NCI-H2196 treated with DMSO at 0.1 percent for 48 hours (cell line): ENCODE data around the gene ACTN4.

ENCODE experiments used
- DNase-seq: peaks from one replicate; lab custom pipeline; 2025; ENCODE audit not compliant: unreplicated experiment; lab: John Stamatoyannopoulos, UW

ACTN4 gene

DNA sequence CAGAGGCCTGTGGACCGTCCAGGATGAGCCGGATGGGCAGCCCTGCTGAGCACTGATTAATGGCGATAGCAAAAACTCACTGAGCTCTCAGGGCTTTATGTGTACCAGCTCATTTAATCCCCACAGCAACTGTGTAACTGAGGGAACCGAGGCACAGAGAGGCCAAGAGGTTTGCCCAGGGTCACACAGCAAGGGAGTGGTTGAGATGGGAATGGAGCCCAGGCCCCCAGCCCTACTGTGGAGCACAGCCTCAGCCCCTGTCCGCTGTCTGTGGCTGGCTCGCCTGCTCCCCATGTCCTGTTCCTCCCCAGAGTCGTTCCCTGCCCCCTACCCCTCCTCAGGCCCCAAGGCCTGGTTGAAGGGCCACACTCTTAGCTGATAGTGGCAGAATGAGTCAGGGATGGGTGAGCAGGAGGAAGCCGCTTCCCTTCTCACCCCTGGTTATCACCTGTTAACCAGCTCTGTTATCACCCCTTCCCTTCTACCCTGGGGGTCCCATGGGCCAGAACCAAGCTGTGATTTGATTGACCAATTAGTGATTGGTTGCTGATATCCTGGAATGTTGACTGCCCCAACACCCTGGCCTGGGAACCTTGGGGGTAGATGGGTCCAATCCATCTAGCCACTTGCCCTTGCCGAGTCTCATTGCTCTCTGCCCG lies 75.6 kb downstream of the ACTN4 start:
- DNase-seq: no peak

DNA sequence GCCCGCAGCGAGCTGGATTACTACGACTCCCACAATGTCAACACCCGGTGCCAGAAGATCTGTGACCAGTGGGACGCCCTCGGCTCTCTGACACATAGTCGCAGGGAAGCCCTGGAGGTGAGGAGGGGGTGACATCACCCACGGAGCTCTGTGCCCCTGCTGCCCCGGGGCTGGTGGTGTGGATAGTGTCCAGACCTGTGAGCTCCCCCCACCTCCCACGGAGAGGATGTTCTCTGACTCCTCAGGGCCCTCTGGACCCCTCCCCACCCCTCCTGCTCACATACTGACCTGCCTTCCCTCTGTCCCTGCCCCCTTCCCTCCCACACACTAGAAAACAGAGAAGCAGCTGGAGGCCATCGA lies 76.1 kb downstream of the ACTN4 start:
- DNase-seq: no peak

DNA sequence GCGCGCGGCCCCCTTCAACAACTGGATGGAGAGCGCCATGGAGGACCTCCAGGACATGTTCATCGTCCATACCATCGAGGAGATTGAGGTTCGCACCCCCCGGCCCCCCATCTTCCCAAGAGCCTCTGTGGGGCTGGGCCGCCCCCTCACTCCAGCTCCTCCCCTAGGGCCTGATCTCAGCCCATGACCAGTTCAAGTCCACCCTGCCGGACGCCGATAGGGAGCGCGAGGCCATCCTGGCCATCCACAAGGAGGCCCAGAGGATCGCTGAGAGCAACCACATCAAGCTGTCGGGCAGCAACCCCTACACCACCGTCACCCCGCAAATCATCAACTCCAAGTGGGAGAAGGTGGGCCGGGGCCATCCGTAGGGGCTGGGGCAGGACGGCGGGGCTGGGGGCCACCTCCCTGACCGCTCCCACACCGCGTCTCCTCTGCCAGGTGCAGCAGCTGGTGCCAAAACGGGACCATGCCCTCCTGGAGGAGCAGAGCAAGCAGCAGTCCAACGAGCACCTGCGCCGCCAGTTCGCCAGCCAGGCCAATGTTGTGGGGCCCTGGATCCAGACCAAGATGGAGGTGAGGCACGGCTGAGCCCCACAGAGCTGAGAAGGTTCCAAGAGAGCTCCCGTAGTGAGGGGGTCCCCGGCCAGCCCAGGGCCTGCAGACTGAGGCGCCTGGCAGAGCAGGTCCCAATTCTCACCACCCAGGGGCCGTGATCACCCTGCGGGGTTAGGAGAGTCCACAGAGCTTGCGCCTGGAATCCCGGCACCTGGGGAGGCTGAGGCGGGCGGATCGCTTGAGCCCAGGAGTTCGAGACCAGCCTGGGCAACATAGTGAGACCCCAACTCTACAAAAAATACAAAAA lies 76.8 kb downstream of the ACTN4 start:
- no peak for DNase-seq

DNA sequence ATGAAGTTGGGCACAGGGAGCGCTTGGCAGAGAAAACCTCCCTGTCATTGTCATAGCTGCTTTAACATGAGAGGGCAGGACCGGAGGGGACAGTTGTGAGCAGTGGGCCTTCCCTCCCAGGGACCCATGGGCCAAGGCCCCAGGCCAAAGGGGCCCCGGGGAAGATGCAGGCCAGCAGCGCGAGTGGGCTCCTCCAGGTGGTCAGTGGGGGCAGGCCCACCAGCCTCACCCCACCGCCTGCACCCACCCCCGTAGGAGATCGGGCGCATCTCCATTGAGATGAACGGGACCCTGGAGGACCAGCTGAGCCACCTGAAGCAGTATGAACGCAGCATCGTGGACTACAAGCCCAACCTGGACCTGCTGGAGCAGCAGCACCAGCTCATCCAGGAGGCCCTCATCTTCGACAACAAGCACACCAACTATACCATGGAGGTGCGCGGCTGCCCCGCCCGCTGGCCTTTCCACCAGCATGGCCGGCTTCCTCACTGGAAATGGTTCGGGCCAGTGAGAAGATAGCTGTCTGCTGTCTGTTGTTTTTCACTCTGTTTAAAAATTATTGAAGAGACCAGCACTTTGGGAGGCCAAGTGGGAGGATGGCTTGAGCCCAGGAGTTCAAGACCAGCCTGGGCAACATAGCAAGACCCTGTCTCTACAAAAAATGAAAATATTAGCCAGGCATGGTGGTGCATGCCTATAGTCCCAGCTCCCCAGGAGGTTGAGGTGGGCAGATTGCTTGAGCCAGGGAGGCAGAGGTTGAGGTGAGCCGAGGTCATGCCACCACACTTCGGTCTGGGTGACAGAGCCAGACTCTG lies 78.2 kb downstream of the ACTN4 start:
- no peak for DNase-seq

DNA sequence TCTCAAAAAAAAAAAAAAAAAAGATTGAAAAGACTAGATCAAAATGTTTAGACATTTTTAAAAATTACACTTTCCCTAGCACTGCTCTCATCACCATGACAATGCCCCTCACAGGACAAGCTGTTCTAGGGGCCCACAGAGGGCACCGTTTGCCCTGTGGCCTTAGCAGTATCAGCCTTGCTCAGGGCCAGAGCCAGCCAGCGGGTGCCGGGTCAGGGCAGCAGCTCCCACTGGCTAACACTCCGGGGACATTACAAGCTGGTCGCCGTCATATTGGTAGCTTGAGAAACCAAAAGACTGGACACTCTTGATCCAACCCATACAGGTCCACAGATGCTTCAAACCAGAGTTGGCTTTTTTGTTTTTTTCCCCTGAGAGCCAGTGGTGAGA lies 78.8 kb downstream of the ACTN4 start:
- DNase-seq: no peak

DNA sequence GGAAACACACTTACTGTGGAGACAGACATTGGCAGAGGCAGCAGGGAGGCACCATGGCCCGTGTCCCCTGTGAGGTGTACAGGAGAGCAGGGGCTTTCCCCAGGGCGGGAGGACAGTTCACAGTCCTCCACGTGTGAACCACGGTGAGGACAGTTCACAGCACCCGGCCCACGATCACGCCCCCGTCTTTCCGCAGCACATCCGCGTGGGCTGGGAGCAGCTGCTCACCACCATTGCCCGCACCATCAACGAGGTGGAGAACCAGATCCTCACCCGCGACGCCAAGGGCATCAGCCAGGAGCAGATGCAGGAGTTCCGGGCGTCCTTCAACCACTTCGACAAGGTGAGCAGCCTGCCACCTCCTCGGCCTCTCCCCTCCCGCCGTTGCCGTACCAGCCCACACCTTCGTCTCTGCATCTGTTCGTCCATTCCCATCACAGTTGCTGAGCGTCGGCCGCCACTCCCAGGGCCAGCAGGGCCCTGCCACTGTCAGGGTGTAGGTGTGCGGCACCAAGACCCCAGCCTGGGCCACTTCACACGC lies 79.4 kb downstream of the ACTN4 start:
- no peak for DNase-seq

DNA sequence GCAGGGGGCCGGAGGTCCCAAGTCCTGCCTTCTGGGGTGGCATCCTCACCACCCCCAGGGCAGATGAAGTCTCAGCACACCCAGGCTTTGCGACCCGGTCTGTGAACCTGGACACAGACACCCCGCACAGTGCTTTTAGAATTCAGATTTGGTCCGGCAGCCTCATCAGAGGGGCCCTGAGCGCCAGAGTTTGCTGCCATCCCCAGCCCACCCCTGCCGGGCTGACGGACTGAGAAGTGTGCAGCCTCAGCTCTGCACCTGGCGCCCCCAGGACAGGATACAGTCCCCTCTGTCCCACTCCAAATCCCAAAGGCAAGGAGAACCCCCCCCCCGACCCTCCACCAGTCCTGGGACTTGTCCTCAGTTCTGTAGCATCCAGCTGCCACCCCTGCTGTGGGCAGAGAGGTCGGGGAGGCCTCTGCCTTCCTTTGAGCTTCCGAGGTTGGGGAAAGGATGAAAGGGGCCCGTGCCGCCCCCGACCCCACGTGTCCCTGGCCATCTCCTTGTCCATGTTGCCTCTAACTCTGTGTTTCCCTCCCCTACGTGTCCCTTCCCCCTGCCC lies 79.9 kb downstream of the ACTN4 start:
- no peak for DNase-seq

DNA sequence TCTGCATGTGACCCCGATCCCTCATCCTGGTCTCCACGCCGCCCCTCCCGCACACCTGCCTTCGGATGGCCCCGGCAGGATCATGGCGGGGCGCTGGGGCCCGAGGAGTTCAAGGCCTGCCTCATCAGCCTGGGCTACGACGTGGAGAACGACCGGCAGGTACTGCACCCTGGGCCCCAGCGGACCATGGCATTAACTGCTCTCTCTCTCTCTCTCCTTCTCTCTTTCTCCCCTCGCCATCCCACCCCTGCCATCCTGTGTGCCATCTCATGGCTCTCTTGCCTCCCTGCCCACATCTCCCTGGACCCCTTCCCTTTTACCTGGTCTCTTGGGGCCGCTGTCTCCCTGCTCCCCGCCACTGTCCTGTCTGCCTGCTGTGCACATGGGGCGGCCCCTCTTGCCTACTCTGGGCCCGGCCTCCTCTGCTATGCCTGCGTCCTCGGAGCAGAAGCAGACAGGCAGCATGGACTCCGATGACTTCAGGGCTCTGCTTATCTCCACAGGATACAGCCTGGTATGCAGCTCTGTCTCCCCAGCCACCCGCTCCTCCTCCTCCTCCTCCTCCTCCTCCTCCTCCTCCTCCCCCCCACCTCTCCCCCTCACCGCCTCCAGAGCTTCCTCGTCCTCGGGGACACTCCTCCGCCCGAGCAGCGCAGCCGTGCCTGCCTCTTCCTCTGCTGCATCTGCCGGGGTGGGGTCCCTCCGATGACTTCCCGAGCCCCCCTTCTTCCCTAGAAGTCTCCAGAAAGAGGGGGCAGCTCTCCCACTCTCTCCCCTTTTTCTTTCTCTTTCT lies 80.6 kb downstream of the ACTN4 start:
- DNase-seq: no peak

DNA sequence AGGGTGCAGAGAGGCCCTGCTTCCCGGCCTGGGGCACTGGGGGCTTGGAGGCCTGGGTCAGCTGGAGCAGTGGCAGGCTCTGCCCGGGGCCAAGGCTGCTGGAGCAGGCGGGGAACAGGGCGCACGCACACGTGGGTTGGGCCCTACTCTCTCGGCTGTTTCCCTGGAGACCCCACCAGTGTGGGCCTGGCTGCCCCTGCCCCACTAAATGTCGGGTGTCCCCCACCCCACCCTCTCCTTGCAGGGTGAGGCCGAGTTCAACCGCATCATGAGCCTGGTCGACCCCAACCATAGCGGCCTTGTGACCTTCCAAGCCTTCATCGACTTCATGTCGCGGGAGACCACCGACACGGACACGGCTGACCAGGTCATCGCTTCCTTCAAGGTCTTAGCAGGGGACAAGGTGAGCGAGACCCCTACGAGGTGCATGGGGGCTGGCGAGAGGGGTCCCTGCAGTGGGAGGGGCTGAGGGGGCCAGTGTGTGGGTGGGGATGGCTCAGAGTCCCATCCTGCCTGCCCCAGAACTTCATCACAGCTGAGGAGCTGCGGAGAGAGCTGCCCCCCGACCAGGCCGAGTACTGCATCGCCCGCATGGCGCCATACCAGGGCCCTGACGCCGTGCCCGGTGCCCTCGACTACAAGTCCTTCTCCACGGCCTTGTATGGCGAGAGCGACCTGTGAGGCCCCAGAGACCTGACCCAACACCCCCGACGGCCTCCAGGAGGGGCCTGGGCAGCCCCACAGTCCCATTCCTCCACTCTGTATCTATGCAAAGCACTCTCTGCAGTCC lies 81.5 kb downstream of the ACTN4 start:
- no peak for DNase-seq

DNA sequence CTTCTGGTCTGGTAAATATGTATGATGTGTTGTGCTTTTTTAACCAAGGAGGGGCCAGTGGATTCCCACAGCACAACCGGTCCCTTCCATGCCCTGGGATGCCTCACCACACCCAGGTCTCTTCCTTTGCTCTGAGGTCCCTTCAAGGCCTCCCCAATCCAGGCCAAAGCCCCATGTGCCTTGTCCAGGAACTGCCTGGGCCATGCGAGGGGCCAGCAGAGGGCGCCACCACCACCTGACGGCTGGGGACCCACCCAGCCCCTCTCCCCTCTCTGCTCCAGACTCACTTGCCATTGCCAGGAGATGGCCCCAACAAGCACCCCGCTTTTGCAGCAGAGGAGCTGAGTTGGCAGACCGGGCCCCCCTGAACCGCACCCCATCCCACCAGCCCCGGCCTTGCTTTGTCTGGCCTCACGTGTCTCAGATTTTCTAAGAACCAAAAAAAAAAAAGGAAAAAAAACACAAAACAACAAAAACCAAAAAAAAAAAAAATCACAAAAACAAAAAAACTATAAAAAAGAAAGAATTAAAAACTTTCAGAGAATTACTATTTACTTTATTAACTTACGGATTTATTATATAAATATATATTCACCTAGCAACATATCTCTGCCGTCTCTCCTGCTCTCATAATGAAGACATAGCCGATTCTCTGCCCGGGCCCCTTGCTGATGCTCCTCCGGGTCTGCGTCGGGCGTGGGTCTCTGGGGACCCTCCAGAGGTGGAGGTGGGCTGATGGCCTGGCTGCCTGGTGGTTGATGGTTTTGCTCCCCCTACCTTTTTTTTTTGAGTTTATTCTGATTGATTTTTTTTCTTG lies 82.4 kb downstream of the ACTN4 start:
- peak; percentile 28 for DNase-seq

DNA sequence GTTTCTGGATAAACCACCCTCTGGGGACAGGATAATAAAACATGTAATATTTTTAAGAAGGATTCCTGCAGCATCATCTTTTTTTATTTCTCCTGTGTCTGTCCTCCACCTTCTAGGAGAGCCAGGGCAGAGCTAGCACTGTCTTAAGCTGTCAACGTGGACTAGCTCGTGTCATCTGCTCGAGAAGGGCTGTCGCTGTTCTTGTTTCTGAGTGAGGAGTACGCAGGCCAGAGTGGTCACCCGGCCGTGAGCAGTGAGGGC lies 83.0 kb downstream of the ACTN4 start:
- DNase-seq: no peak

DNA sequence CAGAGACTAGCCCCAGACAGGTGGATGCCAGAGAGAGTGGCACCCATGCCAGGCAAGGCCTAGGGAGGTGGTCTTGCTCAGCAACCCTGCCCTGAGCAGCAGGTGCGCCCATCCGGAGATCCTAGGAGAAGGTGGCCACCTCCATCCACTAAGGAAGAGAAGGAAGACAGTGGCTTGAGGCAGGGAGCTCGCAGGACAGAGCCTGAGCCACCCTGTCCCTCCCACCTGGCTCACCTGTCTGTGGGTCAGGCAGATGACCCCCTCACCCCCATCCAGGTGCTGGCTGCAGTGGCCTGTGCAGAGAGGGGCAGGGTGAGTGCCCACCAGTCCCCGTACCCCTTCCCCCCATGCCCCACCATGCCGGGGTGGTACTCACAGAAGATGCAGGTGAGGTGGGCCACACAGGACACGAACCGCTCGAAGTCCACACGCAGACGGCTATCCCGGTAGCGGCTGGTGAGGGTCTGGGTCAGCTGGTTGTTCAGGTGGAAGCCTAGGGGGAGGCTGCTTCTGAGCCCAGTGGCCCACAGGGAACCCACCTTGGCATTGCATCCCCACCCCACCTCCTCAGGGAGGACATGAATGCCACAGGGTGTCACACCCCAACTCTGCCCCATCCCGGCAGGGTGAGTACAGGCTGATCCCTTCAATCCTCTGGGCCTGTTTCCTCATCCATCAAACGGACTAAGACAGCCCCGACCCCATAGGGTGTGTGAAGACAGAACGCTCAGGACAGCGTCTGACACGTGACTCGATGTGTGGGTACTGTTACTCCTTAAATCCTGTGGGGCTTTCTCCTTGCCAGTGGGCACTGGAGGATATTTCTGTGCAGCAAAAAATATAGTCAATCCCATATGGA lies 83.5 kb downstream of the ACTN4 start:
- DNase-seq: no peak

DNA sequence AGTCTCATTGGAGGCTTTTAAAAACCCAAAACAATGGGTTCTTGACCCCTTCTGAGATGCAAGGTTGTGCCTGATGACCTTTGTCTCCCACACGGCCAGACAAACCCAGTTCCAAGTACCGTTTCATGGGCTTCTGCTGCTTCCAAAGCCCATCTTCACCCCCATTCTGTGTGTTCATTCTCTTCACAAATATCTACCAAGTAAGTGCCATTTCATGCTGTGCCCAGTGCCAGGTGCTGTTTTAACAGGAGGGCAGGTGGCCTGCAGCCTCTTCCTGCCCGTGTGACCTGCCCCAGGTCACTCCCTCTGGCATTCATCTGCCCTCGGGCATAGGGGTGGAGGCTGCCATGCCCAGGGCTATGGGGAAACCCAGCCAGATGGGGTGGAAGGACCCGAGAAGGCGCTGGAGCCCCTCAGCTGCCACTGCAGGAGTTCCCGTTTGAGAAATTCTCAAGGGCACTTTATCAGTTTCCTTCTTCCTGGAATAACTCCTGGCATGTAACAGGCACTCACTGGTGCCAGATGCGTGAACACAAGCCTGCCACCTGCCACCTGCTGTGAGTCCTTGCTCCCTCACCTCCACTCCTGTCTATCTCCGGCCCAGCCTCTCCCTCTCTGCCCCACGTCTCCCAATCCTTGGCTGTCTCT lies 84.3 kb downstream of the ACTN4 start:
- DNase-seq: peak; percentile 77

DNA sequence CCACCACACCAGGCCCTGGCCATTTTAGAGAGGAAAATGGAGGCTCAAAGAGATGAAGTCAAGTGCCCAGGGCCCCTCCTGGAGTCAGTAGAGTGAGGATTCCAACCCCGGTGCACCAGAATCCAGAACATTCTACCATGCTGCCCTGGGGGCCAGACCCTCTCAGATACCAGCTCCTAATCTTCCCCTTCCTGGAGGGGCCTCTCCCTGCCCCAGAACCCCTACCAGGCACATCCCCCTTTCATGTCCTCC lies 85.7 kb downstream of the ACTN4 start:
- no peak for DNase-seq

DNA sequence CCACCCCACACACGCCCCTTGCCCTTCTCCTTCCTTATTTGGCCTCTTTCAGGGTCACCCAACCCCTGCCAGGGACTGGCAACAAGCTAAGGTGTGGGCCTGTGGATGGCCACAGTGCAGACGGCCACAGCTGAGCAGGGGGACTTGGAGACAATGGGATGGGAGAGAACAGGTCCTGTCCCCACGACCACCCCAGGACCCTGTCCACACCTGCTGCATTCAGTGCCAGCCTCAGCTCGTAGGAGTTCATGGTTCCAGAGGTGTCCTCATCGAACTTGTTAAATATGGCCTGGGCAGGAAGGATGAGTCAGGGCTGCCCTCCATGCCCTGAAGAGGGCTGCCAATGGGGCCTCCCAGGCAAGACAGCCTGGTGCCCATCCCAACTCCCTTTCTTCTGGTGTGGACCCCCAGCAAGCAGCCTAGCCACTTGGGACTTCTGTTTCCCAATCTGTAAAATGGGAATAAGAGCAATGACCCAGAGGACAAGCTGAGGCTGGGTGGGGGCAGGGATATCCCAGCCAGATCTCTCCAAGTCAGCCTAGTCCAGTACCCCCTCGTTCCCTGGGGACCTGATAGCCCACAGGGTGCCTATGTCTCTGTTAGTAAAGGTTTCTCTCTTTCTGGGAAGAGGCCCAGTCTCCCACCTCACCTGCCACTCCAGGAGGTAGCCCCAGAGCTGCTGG lies 86.2 kb downstream of the ACTN4 start:
- no peak for DNase-seq

DNA sequence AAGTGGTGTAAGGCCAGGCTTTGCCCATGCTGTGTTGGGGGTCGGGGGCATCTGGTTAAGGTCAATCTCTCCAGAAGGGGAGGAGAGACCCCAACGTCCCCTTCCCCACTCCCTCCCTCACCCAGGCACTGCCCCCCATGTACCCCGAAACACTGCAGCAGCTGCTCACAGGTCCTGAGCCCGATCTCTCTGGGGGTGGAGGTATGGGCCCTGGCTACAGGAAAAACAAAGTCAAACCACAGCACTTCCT lies 86.7 kb downstream of the ACTN4 start:
- DNase-seq: no peak

DNA sequence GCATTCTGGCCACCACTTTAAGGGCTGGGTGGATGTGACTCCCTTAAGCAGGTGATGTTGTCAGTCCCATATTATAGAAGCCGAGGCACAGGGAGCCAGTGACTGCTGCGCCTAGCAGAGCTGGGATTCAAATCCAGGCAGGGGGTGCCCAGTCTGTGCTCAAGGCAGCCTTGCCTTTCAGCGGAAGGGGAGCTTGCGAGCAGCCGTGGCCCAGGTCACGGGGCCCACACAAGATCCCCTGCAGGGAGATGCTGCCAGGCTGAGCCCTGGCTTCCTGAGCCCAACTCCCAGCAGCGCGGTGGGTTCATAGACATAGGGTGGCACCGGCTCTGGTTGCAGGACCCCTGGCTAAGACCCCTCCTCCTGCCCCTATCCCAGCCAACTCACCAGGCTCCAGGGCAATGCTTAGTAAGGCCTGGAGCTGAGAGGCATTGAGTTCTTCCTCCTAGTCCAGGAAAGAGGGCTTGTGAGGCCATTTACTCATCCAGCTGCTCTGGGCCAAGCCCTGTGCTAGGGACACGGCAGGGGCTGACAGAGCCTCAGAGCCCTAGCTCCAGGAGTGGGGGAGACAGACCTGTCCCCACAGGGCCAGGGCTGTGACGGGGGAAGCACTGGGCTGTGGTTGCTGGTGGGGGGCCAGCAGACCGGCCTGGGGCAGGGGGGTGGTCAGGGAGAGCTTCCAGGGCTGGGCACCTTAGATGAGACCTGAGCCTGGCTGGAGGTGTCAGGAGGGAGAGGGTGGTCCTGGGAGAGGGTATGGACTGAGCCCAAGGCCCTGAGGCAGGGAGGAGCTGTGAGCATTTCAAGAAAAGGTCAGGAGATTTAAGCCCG lies 87.2 kb downstream of the ACTN4 start:
- DNase-seq: no peak
